BLaER1 (cell line): ENCODE measurements around the gene BICC1.

Experiments
- H3K27ac ChIP-seq: shearing (Covaris generic); formaldehyde crosslinking; 2 replicates; pipeline ENCODE4 v1.8.1; 2022
- H3K27me3 ChIP-seq: shearing (Covaris generic); formaldehyde crosslinking; 2 replicates; pipeline ENCODE4 v1.8.1; 2022
- H3K36me3 ChIP-seq: shearing (Covaris generic); formaldehyde crosslinking; 2 replicates; pipeline ENCODE4 v1.8.1; 2022
- H3K4me1 ChIP-seq: shearing (Covaris generic); formaldehyde crosslinking; 2 replicates; pipeline ENCODE4 v1.8.1; 2022
- H3K4me2 ChIP-seq: shearing (Covaris generic); formaldehyde crosslinking; 2 replicates; pipeline ENCODE4 v1.8.1; 2022
- H3K4me3 ChIP-seq: shearing (Covaris generic); formaldehyde crosslinking; 2 replicates; pipeline ENCODE4 v1.8.1; 2022
- H3K9ac ChIP-seq: shearing (Covaris generic); formaldehyde crosslinking; 2 replicates; pipeline ENCODE4 v1.8.1; 2022
- H3K9me3 ChIP-seq: shearing (Covaris generic); formaldehyde crosslinking; 2 replicates; pipeline ENCODE4 v1.8.1; 2022
- H4K20me1 ChIP-seq: shearing (Covaris generic); formaldehyde crosslinking; 2 replicates; pipeline ENCODE4 v1.8.1; 2022
- Cebpa-rat ChIP-seq: shearing (Covaris generic); IDR thresholded peaks from 2 replicates; pipeline ENCODE4 v1.8.1; 2022

Gene BICC1

DNA sequence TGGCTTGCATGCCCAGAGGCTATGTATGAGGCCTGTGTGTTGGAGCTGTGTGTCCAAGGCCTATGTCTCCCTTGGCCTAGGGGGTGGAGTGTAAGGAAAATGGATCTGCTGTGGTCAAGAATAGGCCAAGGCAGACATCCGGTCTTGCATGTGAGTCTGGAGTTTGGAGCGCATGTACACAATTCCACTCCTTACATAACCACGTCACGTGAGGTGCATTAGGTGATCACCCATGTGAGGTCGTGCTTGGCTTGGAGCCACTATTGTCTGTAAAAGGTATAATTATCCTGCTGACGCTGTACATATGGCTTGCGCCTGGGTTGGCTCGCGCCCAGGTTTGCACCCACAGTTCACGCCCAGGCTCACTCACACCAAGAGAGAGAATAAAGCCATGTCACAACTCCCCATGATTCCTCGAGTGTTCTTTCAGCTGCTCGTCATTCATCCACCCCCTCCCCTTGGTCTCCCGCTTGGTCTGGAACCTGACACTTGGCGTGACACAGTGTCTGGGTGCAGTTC is 105.5 kb downstream of the BICC1 start:
- Histone ChIP-seq H3K4me2 (no peak overlapping the region), H4K20me1 (no peaks in the 10 kb centered on the region), H3K9me3 (no peaks in the 10 kb centered on the region), H3K27me3 (no peaks in the 10 kb centered on the region), H3K4me1 (no peaks in the 10 kb centered on the region), H3K4me3 (no peak overlapping the region), H3K27ac (no peak overlapping the region), H3K36me3 (no peaks in the 10 kb centered on the region), H3K9ac (no peak overlapping the region)
- TF ChIP-seq Cebpa-rat: no peak

DNA sequence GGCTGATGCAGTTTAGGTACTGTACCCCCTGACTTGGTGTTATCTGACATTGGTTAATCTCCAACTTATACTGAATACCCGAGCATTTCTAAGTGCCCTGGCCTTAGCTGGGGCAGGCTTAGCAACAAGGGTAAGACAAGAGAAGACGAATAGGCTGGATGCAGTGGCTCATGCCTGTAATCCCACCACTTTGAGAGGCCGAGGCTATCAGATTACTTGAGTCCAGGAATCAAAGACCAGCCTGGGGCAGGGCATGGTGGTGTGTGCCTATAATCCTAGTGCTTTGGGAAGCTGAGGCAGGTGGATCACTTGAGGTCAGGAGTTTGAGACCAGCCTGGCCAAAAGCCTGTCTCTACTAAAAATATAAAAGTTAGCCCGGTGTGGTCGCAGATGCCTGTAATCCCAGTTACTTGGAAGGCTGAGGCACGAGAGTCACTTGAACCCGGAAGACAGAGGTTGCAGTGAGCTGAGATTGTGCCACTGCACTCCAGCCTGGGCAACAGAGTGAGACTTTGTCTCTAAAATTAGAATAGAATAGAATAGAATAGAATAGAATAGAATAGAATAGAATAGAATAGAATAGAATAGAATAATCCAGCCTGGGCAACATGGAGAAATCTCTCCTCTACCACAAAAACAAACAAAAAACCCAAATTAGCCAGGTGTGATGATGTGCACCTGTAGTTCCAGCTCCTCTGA is 108.9 kb downstream of the BICC1 start:
- no peak overlapping the region for H3K4me2 ChIP-seq
- H3K4me3 ChIP-seq: no peak overlapping the region
- no peaks in the 10 kb centered on the region for H3K27me3 ChIP-seq
- H3K9ac ChIP-seq: no peak overlapping the region
- no peaks in the 10 kb centered on the region for H3K9me3 ChIP-seq
- TF ChIP-seq Cebpa-rat: no peak
- no peak overlapping the region for H3K27ac ChIP-seq
- H3K36me3 ChIP-seq: no peaks in the 10 kb centered on the region
- no peaks in the 10 kb centered on the region for H4K20me1 ChIP-seq
- H3K4me1 ChIP-seq: no peaks in the 10 kb centered on the region

DNA sequence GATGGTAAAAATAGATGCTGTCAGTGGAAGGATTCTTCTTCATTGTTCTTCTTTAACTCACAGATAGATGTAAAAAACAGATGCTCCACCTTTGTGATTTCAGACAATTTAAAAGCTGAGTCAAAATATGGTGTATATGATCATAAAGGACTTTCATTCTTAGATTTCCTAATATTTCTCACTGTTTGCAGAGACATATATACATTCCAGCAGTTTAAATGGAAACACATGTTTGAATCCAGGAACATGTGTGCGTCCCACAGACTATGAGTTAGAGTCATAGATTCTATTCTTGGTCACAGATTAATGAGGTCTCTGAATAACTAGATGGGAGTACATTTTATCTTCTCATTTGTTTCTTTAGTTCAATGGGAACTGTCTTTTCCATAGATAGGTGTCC is 109.6 kb downstream of the BICC1 start:
- Histone ChIP-seq H3K9ac (no peak overlapping the region), H3K4me2 (no peak overlapping the region), H3K9me3 (no peaks in the 10 kb centered on the region), H3K4me3 (no peak overlapping the region), H3K4me1 (no peaks in the 10 kb centered on the region), H3K36me3 (no peaks in the 10 kb centered on the region), H3K27ac (no peak overlapping the region), H3K27me3 (no peaks in the 10 kb centered on the region), H4K20me1 (no peaks in the 10 kb centered on the region)
- TF ChIP-seq Cebpa-rat: no peak

DNA sequence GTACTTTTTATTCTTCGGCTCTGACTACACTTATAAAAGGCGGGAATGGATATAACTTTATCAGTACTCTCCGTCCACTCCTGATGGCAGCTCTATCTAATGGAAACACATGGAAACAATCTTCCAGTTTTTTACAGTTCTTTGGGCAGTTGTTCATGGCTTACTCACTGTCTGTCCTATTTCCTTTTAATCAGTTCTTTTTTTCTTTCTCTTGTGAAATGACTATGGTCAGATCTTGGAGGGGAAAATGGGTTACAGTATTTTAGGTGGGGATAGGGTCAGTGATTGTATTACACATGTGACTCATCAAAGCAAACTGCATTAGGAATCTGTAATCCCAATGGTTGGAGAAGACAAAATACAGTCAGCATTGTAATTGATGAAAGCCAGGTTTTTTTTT is 112.4 kb downstream of the BICC1 start:
- H3K9ac ChIP-seq: no peak overlapping the region
- no peaks in the 10 kb centered on the region for H3K9me3 ChIP-seq
- no peak overlapping the region for H3K4me2 ChIP-seq
- no peak overlapping the region for H3K27ac ChIP-seq
- no peak for TF ChIP-seq Cebpa-rat
- H3K27me3 ChIP-seq: no peaks in the 10 kb centered on the region
- no peaks in the 10 kb centered on the region for H3K36me3 ChIP-seq
- H4K20me1 ChIP-seq: no peaks in the 10 kb centered on the region
- no peaks in the 10 kb centered on the region for H3K4me1 ChIP-seq
- no peak overlapping the region for H3K4me3 ChIP-seq

DNA sequence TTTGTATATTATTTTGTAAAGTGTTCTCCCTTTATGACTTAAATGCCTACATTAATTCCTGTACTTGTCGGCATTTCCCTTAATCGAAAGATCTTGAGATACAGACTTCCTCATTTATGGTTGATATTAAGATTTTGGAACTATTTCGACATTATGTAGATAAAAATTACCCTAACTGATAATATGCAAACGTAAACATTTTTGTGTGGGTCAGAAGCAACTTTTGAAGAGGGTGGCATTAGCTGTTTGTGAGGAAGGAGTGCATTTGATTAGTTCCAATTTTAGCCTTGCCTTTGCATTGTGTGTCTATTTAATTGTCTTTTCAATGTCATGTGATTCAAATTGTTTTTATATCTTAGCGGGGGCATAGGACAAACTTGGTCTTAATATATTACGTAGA is 114.7 kb downstream of the BICC1 start:
- no peaks in the 10 kb centered on the region for H3K4me1 ChIP-seq
- no peaks in the 10 kb centered on the region for H3K27me3 ChIP-seq
- H3K9me3 ChIP-seq: no peaks in the 10 kb centered on the region
- H3K36me3 ChIP-seq: no peaks in the 10 kb centered on the region
- H3K27ac ChIP-seq: no peak overlapping the region
- no peak overlapping the region for H3K9ac ChIP-seq
- no peak for TF ChIP-seq Cebpa-rat
- no peak overlapping the region for H3K4me2 ChIP-seq
- H3K4me3 ChIP-seq: no peak overlapping the region
- H4K20me1 ChIP-seq: no peaks in the 10 kb centered on the region

DNA sequence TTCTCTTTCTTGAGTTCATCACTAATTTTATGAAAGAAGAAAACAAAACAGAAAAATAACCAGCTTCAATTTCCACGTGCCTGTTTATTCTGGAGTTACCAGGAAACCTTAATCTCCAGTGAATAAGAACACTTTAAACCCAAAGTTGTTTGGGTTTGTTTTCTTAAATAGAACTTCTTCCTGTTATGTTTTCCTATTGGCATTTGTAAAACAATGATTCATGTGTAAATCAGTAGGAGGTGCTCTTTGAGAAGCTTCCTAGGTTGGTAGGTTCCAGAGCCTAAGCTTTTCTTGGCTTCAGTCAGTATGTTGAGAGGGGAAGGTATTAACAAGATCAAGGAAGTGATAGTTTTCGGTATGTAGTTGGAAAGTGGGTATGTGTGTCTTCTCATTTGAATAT is 119.0 kb downstream of the BICC1 start:
- TF ChIP-seq Cebpa-rat: no peak
- Histone ChIP-seq H4K20me1 (no peaks in the 10 kb centered on the region), H3K9me3 (no peaks in the 10 kb centered on the region), H3K36me3 (no peaks in the 10 kb centered on the region), H3K9ac (no peak overlapping the region), H3K27me3 (no peaks in the 10 kb centered on the region), H3K4me2 (no peak overlapping the region), H3K4me1 (no peaks in the 10 kb centered on the region), H3K27ac (no peak overlapping the region), H3K4me3 (no peak overlapping the region)

DNA sequence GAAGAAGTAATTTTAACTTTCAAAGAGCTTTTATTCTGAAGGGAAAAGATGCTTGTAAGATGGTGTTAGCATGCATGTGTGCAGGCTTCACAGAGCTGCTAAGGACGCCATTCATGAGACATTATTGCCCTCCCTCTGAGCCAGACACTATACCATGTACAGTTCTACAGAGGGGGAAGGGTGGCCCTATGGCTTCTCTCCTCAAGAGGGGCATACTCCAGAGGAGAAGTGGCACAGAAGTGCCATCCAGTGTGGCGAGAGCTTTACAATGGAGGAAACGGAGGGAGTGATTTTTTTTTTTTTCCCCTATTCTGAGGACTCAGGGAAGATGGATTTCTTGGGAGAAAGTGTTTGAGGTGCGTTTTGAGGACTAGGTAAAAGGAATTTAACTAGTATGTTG is 119.5 kb downstream of the BICC1 start:
- no peaks in the 10 kb centered on the region for H4K20me1 ChIP-seq
- no peak overlapping the region for H3K4me3 ChIP-seq
- no peak overlapping the region for H3K27ac ChIP-seq
- no peaks in the 10 kb centered on the region for H3K36me3 ChIP-seq
- no peaks in the 10 kb centered on the region for H3K27me3 ChIP-seq
- H3K4me1 ChIP-seq: no peaks in the 10 kb centered on the region
- no peak for TF ChIP-seq Cebpa-rat
- H3K9ac ChIP-seq: no peak overlapping the region
- H3K9me3 ChIP-seq: no peaks in the 10 kb centered on the region
- H3K4me2 ChIP-seq: no peak overlapping the region

DNA sequence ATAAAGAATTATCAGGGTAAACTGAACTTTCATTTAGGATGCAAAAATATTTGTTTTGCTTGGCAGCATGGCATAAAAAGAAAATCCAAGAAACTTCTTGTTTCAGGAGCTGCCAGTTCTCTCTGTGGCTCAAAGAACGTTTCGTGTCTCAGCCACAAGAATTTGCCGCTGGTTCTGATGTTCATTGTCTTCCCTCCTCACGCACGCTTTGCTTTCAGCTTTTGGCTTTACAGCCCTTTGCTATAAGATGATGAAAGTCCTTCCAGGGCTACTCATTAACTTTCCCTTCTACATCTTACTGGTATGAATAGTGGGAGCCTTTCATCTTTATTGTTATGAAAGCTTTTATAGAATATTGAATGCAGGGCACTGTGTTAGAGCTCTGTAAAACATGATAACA is 124.7 kb downstream of the BICC1 start:
- no peak overlapping the region for H3K4me2 ChIP-seq
- H3K9ac ChIP-seq: no peak overlapping the region
- no peaks in the 10 kb centered on the region for H3K9me3 ChIP-seq
- H4K20me1 ChIP-seq: no peaks in the 10 kb centered on the region
- H3K4me1 ChIP-seq: no peaks in the 10 kb centered on the region
- TF ChIP-seq Cebpa-rat: no peak
- H3K36me3 ChIP-seq: no peaks in the 10 kb centered on the region
- H3K4me3 ChIP-seq: no peak overlapping the region
- H3K27me3 ChIP-seq: no peaks in the 10 kb centered on the region
- H3K27ac ChIP-seq: no peak overlapping the region

DNA sequence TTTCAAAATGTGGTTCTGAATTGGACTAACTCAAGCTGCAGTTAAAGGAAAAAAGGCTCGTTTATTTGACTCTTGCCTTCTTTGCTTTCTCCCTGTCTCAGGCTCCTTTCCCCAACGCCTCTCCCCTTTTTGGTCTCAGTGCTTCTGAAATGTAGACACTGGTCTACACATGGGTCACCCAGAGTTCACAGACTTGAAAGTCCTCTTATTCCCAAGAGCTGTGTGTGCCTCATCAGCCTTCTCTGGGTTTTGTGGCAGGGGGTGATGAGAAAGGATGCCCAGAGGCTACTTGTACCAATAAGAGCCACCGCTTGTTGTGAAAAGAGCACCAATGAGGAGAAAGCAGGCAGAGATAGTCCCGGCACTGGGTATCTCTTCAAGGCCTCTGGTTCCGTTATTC is 125.7 kb downstream of the BICC1 start:
- H3K4me3 ChIP-seq: no peak overlapping the region
- H3K27ac ChIP-seq: no peak overlapping the region
- no peak overlapping the region for H3K9ac ChIP-seq
- H3K4me2 ChIP-seq: no peak overlapping the region
- H3K36me3 ChIP-seq: no peaks in the 10 kb centered on the region
- no peak for TF ChIP-seq Cebpa-rat
- no peaks in the 10 kb centered on the region for H3K4me1 ChIP-seq
- no peaks in the 10 kb centered on the region for H3K27me3 ChIP-seq
- no peaks in the 10 kb centered on the region for H3K9me3 ChIP-seq
- no peaks in the 10 kb centered on the region for H4K20me1 ChIP-seq

DNA sequence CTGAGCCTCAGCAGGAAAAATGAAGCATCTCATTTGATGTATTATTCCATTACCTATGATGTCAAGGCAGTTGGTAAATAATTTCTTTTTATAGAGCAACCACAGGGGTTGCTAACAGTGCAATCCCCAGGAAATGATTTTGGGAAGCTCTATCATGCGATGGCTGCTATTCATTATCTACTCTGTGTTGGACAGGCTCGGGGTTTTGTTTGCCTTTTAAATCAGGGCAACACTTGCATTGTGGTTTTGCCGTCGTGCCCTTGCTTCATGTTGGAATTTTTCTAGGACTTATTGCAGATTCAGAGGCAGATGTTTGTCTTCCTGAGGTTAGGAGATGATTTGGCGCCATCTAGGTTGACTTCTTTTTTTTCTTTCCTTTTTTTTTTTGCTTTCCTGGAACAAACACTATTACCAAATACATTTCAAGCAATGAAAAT is 128.4 kb downstream of the BICC1 start:
- no peaks in the 10 kb centered on the region for H3K36me3 ChIP-seq
- H3K9ac ChIP-seq: no peak overlapping the region
- H3K4me1 ChIP-seq: no peaks in the 10 kb centered on the region
- no peaks in the 10 kb centered on the region for H3K27me3 ChIP-seq
- H4K20me1 ChIP-seq: no peaks in the 10 kb centered on the region
- no peak overlapping the region for H3K4me2 ChIP-seq
- TF ChIP-seq Cebpa-rat: no peak
- no peak overlapping the region for H3K27ac ChIP-seq
- no peaks in the 10 kb centered on the region for H3K9me3 ChIP-seq
- no peak overlapping the region for H3K4me3 ChIP-seq

DNA sequence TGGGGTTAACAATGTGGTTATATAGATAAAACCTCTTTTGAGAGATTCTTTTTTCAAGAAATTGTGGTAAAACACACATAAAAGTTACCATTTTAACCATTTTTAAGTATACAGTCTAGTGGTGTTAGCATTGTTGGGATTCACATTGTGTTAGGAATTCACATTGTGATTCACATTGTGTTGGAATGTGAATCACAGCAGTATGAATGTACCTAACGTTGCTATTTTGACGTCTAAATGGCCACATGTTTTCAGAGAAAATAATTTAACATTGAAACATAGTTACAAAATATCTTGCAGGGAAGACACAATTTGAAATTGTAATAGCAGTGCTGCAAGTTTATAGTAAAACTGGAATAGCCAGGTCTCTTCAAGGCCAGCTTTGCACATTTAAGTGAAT is 129.0 kb downstream of the BICC1 start:
- Histone ChIP-seq H3K4me2 (no peak overlapping the region), H3K4me3 (no peak overlapping the region), H3K9ac (no peak overlapping the region), H4K20me1 (no peaks in the 10 kb centered on the region), H3K4me1 (no peaks in the 10 kb centered on the region), H3K27me3 (no peaks in the 10 kb centered on the region), H3K27ac (no peak overlapping the region), H3K36me3 (no peaks in the 10 kb centered on the region), H3K9me3 (no peaks in the 10 kb centered on the region)
- TF ChIP-seq Cebpa-rat: no peak
